ENCODE measurements around the gene KRTAP5-11. TPM values are rescaled to one million over a fixed set of nuclear protein-coding genes. Genes with fewer than 3 reads are reported as not detected.
A peak's percentile ranks its signal among the peaks of the same experiment; 100 is the strongest.
"Not testable (repeated sequence)": the region's sequence is repeated elsewhere in the genome, so short reads cannot be mapped to it uniquely, and the experiment has no call there.

Gene KRTAP5-11
- polyA plus RNA-seq, 1 donor, result not detected

GRCh38 chr11:71580057-71581003, 2.3 kb downstream of the KRTAP5-11 start:
- DNase-seq, result peak; percentile 23

- DNase-seq, result not testable (repeated sequence)
Measured at GRCh38 chr11:71579513-71579912, 3.2 kb downstream of the KRTAP5-11 start.

DNA sequence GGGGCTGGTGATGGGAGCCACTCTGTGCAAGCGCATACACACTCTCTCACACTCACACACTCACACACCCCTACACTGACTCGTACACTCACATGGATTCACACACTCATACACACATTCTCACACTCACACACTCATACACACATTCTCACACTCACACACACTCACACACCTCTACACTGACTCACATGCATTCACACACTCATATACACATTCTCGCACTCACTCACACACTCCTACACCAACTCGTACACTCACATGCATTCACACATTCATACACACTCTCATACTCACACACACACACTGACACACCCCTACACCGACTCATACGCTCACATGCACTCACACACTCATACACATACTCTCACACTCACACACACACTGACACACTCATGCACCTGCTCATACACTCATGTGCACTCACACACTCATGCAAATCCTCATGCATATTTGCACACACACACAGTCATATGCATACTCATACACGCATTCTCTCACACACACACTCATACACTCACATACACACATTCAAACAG, 5.1 kb downstream of the KRTAP5-11 start:
- DNase-seq, result no peak

GRCh38 chr11:71576688-71577465, 5.8 kb downstream of the KRTAP5-11 start:
- DNase-seq, result not testable (repeated sequence)

GRCh38 chr11:71575723-71576424, 6.8 kb downstream of the KRTAP5-11 start:
- DNase-seq, result no peak

- DNase-seq, result no peak
Measured at GRCh38 chr11:71574418-71574817, 8.3 kb downstream of the KRTAP5-11 start.

- DNase-seq, result no peak
Measured at GRCh38 chr11:71572811-71573210, 9.9 kb downstream of the KRTAP5-11 start.

DNA sequence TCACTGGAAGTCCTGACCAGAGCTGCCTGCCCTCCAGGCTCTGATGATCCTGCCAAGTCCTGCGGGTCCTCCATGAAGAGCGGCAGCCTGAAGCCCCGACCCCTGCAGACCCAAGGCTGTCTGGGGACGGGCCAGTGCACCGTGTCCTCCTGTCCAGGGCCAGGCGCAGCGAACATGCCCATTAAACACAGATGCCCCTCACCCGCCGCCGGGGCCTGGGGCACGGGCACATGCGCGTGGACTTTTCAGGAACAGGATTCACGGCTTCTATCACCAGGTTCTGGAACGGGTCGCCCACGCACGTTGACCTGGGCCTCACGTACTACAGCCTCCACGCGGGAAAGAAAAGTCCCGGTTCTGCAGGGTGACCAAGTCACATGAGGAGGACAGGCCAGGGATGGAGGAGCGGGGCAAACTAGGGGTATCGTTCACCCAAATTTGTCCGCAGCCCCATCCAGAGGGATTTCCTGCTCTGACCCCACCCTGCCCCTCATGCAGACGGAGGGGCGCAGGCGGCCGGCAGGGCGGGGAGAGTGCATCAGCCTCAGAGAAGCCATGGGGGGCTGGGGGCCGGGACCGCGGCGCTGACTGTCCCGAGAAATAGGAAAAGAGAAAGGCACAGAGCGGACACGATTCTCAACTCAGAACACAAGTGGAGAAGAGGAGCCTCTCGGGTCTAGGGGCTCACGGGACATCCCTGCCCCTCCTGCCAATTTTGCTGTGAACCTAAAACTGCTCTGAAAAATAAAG, 11.4 kb downstream of the KRTAP5-11 start:
- DNase-seq, result not testable (repeated sequence)

- DNase-seq, result peak; percentile 28
Measured at GRCh38 chr11:71568704-71569349, 13.8 kb downstream of the KRTAP5-11 start.

DNA sequence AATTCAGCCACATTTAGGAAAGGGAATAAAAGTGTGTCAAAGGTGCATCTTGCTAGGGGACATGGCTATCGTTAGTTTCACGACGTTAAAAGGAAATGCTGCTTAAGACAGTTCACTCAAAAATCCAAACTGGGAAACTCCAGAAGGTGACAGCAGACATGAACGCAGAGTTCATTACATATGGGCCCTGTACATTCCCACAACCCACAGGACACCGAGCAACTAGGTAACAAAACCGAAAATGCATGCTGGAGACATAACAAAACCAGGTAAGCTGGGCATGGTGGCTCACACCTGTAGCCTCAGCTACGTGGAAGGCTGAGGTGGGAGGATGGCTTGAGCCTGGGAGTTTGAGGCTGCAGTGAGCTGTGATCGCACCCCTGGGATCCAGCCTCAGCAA, 15.0 kb downstream of the KRTAP5-11 start:
- DNase-seq, result not testable (repeated sequence)

GRCh38 chr11:71566626-71567599, 15.8 kb downstream of the KRTAP5-11 start:
- not testable (repeated sequence) for DNase-seq

DNA sequence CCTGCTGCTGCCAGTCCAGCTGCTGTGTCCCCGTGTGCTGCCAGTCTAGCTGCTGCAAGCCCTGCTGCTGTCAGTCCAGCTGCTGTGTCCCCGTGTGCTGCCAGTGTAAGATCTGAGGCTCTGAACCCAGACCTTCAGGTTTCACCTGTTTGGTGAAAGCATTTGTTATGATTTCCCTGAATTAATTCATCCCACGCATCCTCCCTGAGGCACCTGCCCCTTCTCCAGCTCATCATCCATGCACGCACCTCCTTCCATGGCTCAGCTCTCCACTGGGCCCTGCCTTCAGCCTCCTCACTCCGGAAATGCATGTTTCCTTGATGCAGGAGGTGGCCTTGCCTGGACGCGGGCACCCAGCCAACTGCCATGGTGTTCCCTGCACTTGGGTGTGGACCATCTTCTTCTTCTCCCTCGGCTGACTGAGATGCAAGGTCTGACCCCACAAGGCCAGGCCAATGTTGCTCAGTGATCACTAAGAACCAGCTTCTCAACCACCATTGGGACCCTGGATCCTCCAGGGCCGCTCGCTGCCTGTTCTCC, 16.5 kb downstream of the KRTAP5-11 start:
- DNase-seq, result no peak

GRCh38 chr11:71565263-71565662, 17.4 kb downstream of the KRTAP5-11 start, which contains the start of gene KRTAP5-10:
KRTAP5-10 (plus strand) TSS chr11:71565563; CDS start chr11:71565588, 25 bp downstream.
- DNase-seq, result no peak

GRCh38 chr11:71564430-71564829, 18.2 kb downstream of the KRTAP5-11 start:
- DNase-seq, result no peak

DNA sequence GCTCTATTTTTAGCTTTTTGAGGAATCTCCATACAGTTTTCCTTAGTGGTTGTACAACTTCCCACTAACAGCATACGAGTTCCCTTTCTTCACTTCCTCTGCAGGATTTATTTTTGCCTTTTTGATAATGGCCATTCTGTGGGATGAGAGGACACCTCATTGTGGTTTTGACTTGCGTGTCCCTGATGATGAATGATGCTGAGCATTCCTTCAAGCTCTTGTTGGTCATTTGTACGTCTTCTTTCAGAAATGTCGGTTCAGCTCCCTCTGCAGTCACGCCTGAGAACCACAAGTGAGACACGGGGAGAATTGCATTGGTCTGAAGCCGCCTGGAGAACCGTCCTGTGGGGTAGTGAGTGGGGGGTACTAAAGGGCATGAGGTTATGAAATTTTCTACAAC, 19.3 kb downstream of the KRTAP5-11 start:
- DNase-seq, result no peak

DNA sequence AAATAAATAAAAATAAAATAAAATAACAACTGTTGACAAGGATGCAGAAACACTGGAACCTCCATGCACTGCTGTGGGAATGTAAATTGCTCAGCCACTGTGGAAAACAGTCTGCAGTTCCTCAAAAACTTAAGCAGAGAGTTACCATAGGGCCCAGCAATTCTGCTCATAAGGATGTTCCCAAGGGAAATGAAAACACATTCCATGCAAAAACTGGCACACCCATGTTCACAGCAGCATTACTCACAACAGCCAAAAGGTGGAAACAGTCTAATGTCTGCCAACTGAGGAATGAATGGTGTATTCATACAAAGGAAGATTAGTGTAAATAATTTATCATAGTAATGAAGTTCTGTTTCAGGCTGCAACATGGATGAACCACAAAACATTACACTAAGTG, 20.6 kb downstream of the KRTAP5-11 start:
- no peak for DNase-seq

DNA sequence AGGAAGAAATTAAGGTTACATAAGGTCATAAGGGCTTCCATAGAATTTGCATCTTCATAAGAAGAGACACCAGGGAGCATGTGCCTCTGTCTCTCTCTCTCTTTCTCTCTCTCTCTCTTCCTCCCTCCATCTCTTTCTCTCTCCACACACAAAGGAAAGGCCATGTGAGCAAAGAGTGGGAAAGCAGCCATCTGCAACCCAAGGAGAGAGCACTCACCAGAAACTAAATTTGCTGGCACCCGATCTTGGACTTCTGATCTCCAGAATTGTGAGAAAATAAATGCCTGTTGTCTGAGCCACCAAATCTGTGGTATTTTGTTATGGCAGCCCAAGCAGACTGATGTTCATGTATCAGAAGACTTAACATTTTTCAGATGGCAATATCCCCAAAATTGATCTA, 23.7 kb downstream of the KRTAP5-11 start:
- DNase-seq, result no peak

DNA sequence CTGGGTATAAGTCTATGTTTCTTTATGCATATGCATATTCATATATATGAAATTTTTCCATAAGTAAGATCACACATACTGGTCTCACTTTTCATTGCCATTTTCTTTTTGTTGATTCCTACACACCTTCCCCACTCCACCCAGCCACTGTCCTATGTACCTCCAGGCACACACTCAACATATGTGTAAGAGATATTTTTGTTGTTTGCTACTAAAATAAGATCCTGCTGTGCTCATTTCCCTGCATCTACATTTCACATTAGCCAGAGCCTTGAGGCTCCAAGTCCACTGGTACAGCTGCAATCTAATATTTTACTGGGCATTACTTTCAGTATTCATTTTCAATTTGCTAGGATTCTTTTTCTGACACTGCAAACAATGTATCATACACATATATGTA, 25.4 kb downstream of the KRTAP5-11 start:
- no peak for DNase-seq

DNA sequence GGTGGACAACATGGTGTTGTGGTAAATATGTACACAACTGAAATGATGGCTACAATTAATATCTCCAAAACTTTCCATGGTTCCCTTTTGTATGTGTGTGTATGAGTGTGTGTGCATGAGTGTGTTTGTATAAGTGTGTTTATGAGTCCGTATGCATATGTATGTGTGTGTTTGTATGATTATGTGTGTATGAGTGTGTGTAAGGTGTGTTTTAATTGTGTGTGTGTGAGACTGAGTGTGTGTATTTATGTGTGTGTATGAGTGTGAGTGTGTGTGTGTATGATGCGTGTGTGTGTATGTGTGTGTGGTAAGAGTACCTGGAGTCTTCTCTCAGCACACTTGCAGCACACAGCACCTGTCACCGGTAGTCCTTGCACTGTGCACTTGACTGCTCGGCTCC, 26.7 kb downstream of the KRTAP5-11 start:
- DNase-seq, result no peak

DNA sequence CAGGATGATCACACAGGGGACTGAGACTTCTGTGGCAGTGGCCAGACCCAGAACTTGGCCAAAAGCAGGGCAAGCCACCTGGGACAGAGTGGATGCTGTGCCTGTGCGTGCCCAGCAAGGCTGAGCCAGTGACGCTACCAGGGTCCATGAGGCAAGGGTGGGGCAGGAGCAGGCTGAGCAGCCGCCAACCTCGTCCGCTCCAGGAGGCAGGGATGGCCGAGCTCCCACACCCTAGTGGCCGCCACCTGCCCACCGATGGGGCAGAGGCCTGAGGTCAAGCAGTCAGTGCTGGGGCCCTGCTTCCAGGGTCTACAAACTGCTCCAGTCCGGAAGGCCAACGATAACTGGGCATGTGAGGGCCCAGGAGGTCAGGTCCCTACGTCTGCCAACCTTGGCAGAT, 27.2 kb downstream of the KRTAP5-11 start:
- no peak for DNase-seq
